Stomach (tissue), 4 donors: ENCODE measurements around the gene THTPA.

Source experiments
- EP300 ChIP-seq: sonication (generic); formaldehyde crosslinking; IDR thresholded peaks from one replicate; pipeline ENCODE4 v1.6.1; 2017; ENCODE audit warnings: antibody characterized with exemption
- POLR2A ChIP-seq, 4 donors: fragments of 450-650 bp; IDR thresholded peaks; one replicate each; pipeline ENCODE4 v1.6.1; 2016; ENCODE audit warnings: antibody characterized with exemption in 4 of 4, control low read depth in 2 of 4, mild to moderate bottlenecking in 1 of 4, moderate library complexity in 1 of 4
- TF ChIP-seq, protein P1 (sequence below), 7 experiments: fragments of 450-650 bp in 4 of 7; fragments of 200-600 bp in 3 of 7; sonication (generic) in 3 of 7; IDR thresholded peaks; one replicate each; pipeline ENCODE4 v1.5.1; 2016 to 2019; ENCODE audit warnings: antibody characterized with exemption in 7 of 7, control low read depth in 2 of 7, mild to moderate bottlenecking in 1 of 7

DNA sequence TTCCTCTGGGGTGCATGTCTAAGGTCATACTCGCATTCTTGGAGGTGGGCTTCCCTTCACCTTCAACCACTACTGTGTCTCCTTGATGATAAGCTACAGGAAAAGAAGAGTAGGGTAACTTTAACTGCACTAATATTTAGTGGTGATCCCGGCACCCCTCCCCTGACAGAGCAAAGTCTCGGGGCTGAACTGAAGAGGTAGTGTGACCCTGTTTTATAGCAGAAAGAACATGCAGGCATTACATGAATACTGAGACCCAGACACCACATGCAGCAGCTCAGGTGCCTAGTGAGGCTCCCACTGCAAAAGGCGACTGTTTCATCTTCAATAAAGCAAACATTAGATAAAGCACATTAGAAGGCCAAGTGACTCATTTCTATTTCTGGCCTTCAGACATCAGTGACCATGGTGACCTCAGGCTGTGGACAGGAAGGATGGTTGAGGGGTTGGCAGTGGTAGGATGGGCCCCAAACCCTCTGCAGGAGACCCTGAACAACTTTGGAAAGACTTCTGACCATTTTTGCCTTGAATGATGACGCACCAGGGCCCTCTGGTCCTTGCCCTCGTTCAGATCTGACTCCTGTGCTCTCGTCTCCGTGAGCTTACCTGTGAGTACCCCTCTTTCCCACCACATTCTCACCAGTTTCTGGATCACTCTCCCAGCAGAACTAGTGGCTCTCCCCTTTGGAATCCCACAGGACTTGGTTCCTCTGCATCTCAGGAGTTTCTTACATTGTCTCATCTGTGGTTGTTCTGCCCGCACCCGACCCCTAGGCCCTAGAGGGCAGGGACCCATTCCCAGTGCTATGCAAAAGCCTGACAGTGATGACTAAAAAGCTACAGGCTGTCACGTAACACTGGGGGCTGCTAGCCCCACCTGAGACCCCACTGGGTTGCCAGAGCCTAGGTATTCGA is 46.4 kb downstream of the THTPA start:
- TF ChIP-seq EP300 (no peak), POLR2A (IDR thresholded peaks at IDR 0.05) (no peak)
- TF ChIP-seq, protein P1, sequence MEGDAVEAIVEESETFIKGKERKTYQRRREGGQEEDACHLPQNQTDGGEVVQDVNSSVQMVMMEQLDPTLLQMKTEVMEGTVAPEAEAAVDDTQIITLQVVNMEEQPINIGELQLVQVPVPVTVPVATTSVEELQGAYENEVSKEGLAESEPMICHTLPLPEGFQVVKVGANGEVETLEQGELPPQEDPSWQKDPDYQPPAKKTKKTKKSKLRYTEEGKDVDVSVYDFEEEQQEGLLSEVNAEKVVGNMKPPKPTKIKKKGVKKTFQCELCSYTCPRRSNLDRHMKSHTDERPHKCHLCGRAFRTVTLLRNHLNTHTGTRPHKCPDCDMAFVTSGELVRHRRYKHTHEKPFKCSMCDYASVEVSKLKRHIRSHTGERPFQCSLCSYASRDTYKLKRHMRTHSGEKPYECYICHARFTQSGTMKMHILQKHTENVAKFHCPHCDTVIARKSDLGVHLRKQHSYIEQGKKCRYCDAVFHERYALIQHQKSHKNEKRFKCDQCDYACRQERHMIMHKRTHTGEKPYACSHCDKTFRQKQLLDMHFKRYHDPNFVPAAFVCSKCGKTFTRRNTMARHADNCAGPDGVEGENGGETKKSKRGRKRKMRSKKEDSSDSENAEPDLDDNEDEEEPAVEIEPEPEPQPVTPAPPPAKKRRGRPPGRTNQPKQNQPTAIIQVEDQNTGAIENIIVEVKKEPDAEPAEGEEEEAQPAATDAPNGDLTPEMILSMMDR (IDR thresholded peaks at IDR 0.05), result no peak
